ENCODE results near the gene LY6G6D. TPM values are rescaled to one million over a fixed set of nuclear protein-coding genes. Genes with fewer than 3 reads are reported as not detected.

Gene LY6G6D
- total and polyA plus RNA-seq, 2 donors (not counting 1 experiment from before 2014, with no cell fraction given), result not detected

DNA sequence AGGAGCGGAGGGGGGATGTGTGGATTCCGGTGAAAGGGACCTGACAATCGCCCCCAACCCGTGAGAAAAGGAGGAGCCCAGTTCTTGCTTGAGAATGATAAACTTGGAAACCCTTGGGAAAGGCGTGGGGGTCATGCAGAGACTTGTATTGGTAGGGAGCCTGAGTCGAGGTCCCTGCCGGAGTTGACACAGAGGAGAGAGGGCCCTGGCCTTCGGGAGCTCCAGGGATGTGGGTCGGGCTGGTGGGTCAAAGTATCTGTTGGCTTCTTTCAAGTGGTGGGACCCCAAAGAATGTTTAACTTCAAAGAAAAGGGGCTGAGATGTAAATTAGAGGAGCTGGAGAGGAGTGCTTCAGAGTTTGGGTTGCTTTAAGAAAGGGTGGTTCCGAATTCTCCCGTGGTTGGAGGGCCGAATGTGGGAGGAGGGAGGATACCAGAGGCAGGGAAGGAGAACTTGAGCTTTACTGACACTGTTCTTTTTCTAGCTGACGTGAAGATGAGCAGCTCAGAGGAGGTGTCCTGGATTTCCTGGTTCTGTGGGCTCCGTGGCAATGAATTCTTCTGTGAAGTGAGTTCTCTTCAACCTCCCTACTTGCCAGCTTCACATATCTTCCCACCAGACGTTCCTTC lies 48.7 kb upstream of the LY6G6D start:
- WGBS (ENCODE audit: insufficient coverage), result 2% methylated on average over 12 of the region's 15 CpGs
- Histone ChIP-seq H3K9me3 (ENCODE audit: control extremely low read depth in 1 of 3, control insufficient read depth in 2 of 3, insufficient read depth in 1 of 3, low read length in 2 of 3) (no peaks in the 10 kb centered on the region), H3K4me3 (ENCODE audit: control extremely low read depth in 1 of 5, extremely low read depth in 1 of 5, insufficient read depth in 1 of 5, low read depth in 2 of 5, low read length in 4 of 5) (peak overlapping the region; percentile 58 to 98 (median 85)), H3K36me3 (replicated peaks in 1 of 2; ENCODE audit: control extremely low read depth in 1 of 2, control insufficient read depth in 1 of 2, extremely low read depth in 1 of 2, insufficient read depth in 2 of 2, low read length in 1 of 2) (peaks cover 18 to 68% of the 10 kb centered on the region in 2 experiments), H3K4me1 (ENCODE audit: control insufficient read depth in 2 of 2, insufficient read depth in 2 of 2, low read length in 2 of 2) (peaks cover 23 to 41% of the 10 kb centered on the region in 2 donors), H2AFZ (ENCODE audit: insufficient read depth, low read depth, low read length, poor library complexity, severe bottlenecking) (peak overlapping the region; percentile 72), H4K20me1 (ENCODE audit: control insufficient read depth, insufficient read depth, low read length, poor library complexity, severe bottlenecking) (peaks cover 28% of the 10 kb centered on the region), H3K27ac (ENCODE audit: low read length in 2 of 2) (peak overlapping the region; percentile 21 to 98), H3K9ac (ENCODE audit: low read length) (peak overlapping the region; percentile 89), H3K27me3 (replicated peaks in 1 of 4; ENCODE audit: control extremely low read depth in 1 of 4, control insufficient read depth in 3 of 4, insufficient read depth in 4 of 4, low read length in 3 of 4) (no peaks in the 10 kb centered on the region), H3K79me2 (ENCODE audit: control insufficient read depth, insufficient read depth, low read length) (peaks cover 72% of the 10 kb centered on the region), H3K4me2 (replicated peaks; ENCODE audit: low read depth, low read length, poor library complexity, severe bottlenecking) (peak overlapping the region; percentile 90)
- intact Hi-C loops (cut with micrococcal nuclease), result loop anchor here (1.0 to 5.0 kb wide), 7 partner anchors 36 to 531 kb away; partner anchors contain the start of genes ABHD16A, AGPAT1, CLIC1 and RNF5
- Mint-ChIP-seq H3K27me3 (no peaks in the 10 kb centered on the region), H3K4me1 (peaks cover 47% of the 10 kb centered on the region), H3K9me3 (ENCODE audit: insufficient read depth) (no peaks in the 10 kb centered on the region), H3K4me3 (peak overlapping the region; percentile 96), H3K27ac (peak overlapping the region; percentile 100)
- DNase-seq (no peak), ATAC-seq (ENCODE audit: low read depth) (no peak)
- TF ChIP-seq, protein P1, sequence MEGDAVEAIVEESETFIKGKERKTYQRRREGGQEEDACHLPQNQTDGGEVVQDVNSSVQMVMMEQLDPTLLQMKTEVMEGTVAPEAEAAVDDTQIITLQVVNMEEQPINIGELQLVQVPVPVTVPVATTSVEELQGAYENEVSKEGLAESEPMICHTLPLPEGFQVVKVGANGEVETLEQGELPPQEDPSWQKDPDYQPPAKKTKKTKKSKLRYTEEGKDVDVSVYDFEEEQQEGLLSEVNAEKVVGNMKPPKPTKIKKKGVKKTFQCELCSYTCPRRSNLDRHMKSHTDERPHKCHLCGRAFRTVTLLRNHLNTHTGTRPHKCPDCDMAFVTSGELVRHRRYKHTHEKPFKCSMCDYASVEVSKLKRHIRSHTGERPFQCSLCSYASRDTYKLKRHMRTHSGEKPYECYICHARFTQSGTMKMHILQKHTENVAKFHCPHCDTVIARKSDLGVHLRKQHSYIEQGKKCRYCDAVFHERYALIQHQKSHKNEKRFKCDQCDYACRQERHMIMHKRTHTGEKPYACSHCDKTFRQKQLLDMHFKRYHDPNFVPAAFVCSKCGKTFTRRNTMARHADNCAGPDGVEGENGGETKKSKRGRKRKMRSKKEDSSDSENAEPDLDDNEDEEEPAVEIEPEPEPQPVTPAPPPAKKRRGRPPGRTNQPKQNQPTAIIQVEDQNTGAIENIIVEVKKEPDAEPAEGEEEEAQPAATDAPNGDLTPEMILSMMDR (IDR thresholded peaks at IDR 0.05), result no peak
- TF ChIP-seq EZH2 (IDR thresholded peaks at IDR 0.05; ENCODE audit: borderline replicate concordance, insufficient read depth, low read depth, low read length, poor library complexity, severe bottlenecking), result no peak
- ChIA-PET POLR2A (interaction anchor here (0.7 kb wide), 1 partner anchor 1305 kb away, joined by 3 read pairs; no protein-coding TSS in a partner anchor), CTCF (interaction anchor here (0.7 to 1.4 kb wide), 2 partner anchors 29 to 164 kb away, joined by 3 to 10 read pairs; no protein-coding TSS in a partner anchor)

DNA sequence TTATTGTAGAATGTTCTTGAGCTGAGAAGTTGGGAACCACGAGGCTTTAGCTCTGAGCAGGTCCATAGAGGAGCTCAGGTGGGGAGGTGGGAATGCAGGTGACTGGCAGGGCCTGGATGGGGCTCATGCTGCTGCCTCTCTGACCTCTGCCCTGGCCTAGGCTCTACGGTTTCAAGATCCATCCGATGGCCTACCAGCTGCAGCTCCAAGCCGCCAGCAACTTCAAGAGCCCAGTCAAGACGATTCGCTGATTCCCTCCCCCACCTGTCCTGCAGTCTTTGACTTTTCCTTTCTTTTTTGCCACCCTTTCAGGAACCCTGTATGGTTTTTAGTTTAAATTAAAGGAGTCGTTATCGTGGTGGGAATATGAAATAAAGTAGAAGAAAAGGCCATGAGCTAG lies 45.5 kb upstream of the LY6G6D start, which contains the start of gene LY6G5B:
TSS of gene LY6G5B (plus strand) at position 301 of the 400 bp plus-strand sequence. CDS start 975 bp downstream, outside the sequence.
- no peak for TF ChIP-seq EZH2 (IDR thresholded peaks at IDR 0.05; ENCODE audit: borderline replicate concordance, insufficient read depth, low read depth, low read length, poor library complexity, severe bottlenecking)
- TF ChIP-seq, protein P1 (IDR thresholded peaks at IDR 0.05), result no peak
- WGBS (ENCODE audit: insufficient coverage), result 96% methylated on average over 5 of the region's 8 CpGs
- H3K27ac Mint-ChIP-seq, result no peak within 1 kb of the TSS

More for the DNA sequence above, 45.5 kb upstream of the LY6G6D start, which contains the start of gene LY6G5B:
- H3K4me1 ChIP-seq (ENCODE audit: control insufficient read depth in 2 of 2, insufficient read depth in 2 of 2, low read length in 2 of 2), result peaks cover 7 to 15% of the 10 kb centered on the region in 2 donors
- H3K9ac ChIP-seq (ENCODE audit: low read length), result no peak within 1 kb of the TSS
- peaks cover 28% of the 10 kb centered on the region for H4K20me1 ChIP-seq (ENCODE audit: control insufficient read depth, insufficient read depth, low read length, poor library complexity, severe bottlenecking)
- H3K9me3 ChIP-seq (ENCODE audit: control extremely low read depth in 1 of 3, control insufficient read depth in 2 of 3, insufficient read depth in 1 of 3, low read length in 2 of 3), result no peaks in the 10 kb centered on the region
- ChIA-PET POLR2A (interaction anchor here (0.6 kb wide), 2 partner anchors 197 to 209 kb away, joined by 3 to 4 read pairs; no protein-coding TSS in a partner anchor), CTCF (no interaction called here)
- intact Hi-C loops (cut with micrococcal nuclease), result loop anchor here (5.0 kb wide), 6 partner anchors 33 to 528 kb away; partner anchors contain the start of genes ABHD16A, AGPAT1, CLIC1 and RNF5
- no peak within 1 kb of the TSS for H2AFZ ChIP-seq (ENCODE audit: insufficient read depth, low read depth, low read length, poor library complexity, severe bottlenecking)
- DNase-seq (no peak), ATAC-seq (ENCODE audit: low read depth) (no peak)
- Mint-ChIP-seq H3K4me1 (peaks cover 24% of the 10 kb centered on the region), H3K4me3 (no peak within 1 kb of the TSS), H3K27me3 (no peaks in the 10 kb centered on the region), H3K9me3 (ENCODE audit: insufficient read depth) (no peaks in the 10 kb centered on the region)
- H3K79me2 ChIP-seq (ENCODE audit: control insufficient read depth, insufficient read depth, low read length), result peaks cover 40% of the 10 kb centered on the region
- H3K4me3 ChIP-seq (ENCODE audit: control extremely low read depth in 1 of 5, extremely low read depth in 1 of 5, insufficient read depth in 1 of 5, low read depth in 2 of 5, low read length in 4 of 5), result no peak within 1 kb of the TSS
- no peaks in the 10 kb centered on the region for H3K27me3 ChIP-seq (replicated peaks in 1 of 4; ENCODE audit: control extremely low read depth in 1 of 4, control insufficient read depth in 3 of 4, insufficient read depth in 4 of 4, low read length in 3 of 4)
- H3K4me2 ChIP-seq (replicated peaks; ENCODE audit: low read depth, low read length, poor library complexity, severe bottlenecking), result no peak within 1 kb of the TSS
- no peak within 1 kb of the TSS for H3K27ac ChIP-seq (ENCODE audit: low read length in 2 of 2)
- H3K36me3 ChIP-seq (replicated peaks in 1 of 2; ENCODE audit: control extremely low read depth in 1 of 2, control insufficient read depth in 1 of 2, extremely low read depth in 1 of 2, insufficient read depth in 2 of 2, low read length in 1 of 2), result peaks cover 22 to 57% of the 10 kb centered on the region in 2 experiments
